KBM-7 (cell line): ENCODE data around the gene MANBA.
"Not testable (repeated sequence)": the region's sequence is repeated elsewhere in the genome, so short reads cannot be mapped to it uniquely, and the experiment has no call there.

ENCODE experiments used
- DNase-seq: peaks from one replicate; pipeline ENCODE4 v3.0.0-alpha.2; 2015
- in situ Hi-C: fragments of 300-500 bp; cut with MboI; formaldehyde crosslinking; loops from 2 replicates; pipeline ENCODE4 v1.14.3; 2020; ENCODE audit warnings: low sequenced_read_pairs, low pct_unique_long_range_greater_than_20kb, mixed read lengths

MANBA gene

GRCh38 chr4:102633100-102633499, 127.7 kb downstream of the MANBA start:
- in situ Hi-C loops = no loop called here
- no peak for DNase-seq

- in situ Hi-C loops = no loop called here
- DNase-seq = no peak
These were observed 128.3 kb downstream of the MANBA start for GRCh38 chr4:102632241-102633065.

- in situ Hi-C loops = no loop called here
- no peak for DNase-seq
These were observed 129.2 kb downstream of the MANBA start for GRCh38 chr4:102631616-102632015.

GRCh38 chr4:102629673-102630072, 131.1 kb downstream of the MANBA start:
- in situ Hi-C loops = loop anchor here (10.0 kb wide), 1 partner anchor 375 kb away; no protein-coding TSS in a partner anchor
- DNase-seq = no peak

GRCh38 chr4:102627831-102628523, 132.8 kb downstream of the MANBA start:
- in situ Hi-C loops = loop anchor here (10.0 kb wide), 1 partner anchor 377 kb away; no protein-coding TSS in a partner anchor
- DNase-seq = no peak

GRCh38 chr4:102625232-102625930, 135.4 kb downstream of the MANBA start:
- in situ Hi-C loops = loop anchor here (10.0 kb wide), 1 partner anchor 379 kb away; no protein-coding TSS in a partner anchor
- peak; percentile 53 for DNase-seq

GRCh38 chr4:102624505-102624904, 136.3 kb downstream of the MANBA start:
- in situ Hi-C loops = loop anchor here (10.0 to 25.0 kb wide), 3 partner anchors 187 to 463 kb away; partner anchors contain the start of genes BDH2 and SLC9B2
- no peak for DNase-seq

- in situ Hi-C loops = loop anchor here (10.0 to 25.0 kb wide), 3 partner anchors 186 to 464 kb away; partner anchors contain the start of genes BDH2 and SLC9B2
These were observed 137.1 kb downstream of the MANBA start for GRCh38 chr4:102623622-102624021.

GRCh38 chr4:102620697-102621497, 139.9 kb downstream of the MANBA start:
- in situ Hi-C loops = loop anchor here (10.0 to 25.0 kb wide), 3 partner anchors 184 to 466 kb away; partner anchors contain the start of genes BDH2 and SLC9B2
- DNase-seq = peak; percentile 90

More at GRCh38 chr4:102623622-102624021, 137.1 kb downstream of the MANBA start:
- peak; percentile 34 for DNase-seq

GRCh38 chr4:102619776-102620631, 140.8 kb downstream of the MANBA start:
- in situ Hi-C loops = loop anchor here (10.0 to 25.0 kb wide), 3 partner anchors 183 to 467 kb away; partner anchors contain the start of genes BDH2 and SLC9B2
- not testable (repeated sequence) for DNase-seq

GRCh38 chr4:102619021-102619420, 141.7 kb downstream of the MANBA start:
- DNase-seq = not testable (repeated sequence)
- in situ Hi-C loops = loop anchor here (25.0 kb wide), 2 partner anchors 182 to 468 kb away; partner anchors contain the start of genes BDH2 and SLC9B2

GRCh38 chr4:102616636-102617035, 144.1 kb downstream of the MANBA start:
- no peak for DNase-seq
- in situ Hi-C loops = loop anchor here (25.0 kb wide), 2 partner anchors 179 to 471 kb away; partner anchors contain the start of genes BDH2 and SLC9B2

- no peak for DNase-seq
- in situ Hi-C loops = loop anchor here (25.0 kb wide), 2 partner anchors 178 to 472 kb away; partner anchors contain the start of genes BDH2 and SLC9B2
These were observed 146.0 kb downstream of the MANBA start for GRCh38 chr4:102614801-102615200.

GRCh38 chr4:102612824-102613366, 147.9 kb downstream of the MANBA start:
- DNase-seq = peak; percentile 39
- in situ Hi-C loops = loop anchor here (25.0 kb wide), 2 partner anchors 176 to 474 kb away; partner anchors contain the start of genes BDH2 and SLC9B2

- no peak for DNase-seq
- in situ Hi-C loops = loop anchor here (25.0 kb wide), 2 partner anchors 175 to 475 kb away; partner anchors contain the start of genes BDH2 and SLC9B2
These were observed 148.6 kb downstream of the MANBA start for GRCh38 chr4:102612210-102612609.

- in situ Hi-C loops = loop anchor here (25.0 kb wide), 2 partner anchors 173 to 477 kb away; partner anchors contain the start of genes BDH2 and SLC9B2
These were observed 150.3 kb downstream of the MANBA start for GRCh38 chr4:102610476-102610875.

More at GRCh38 chr4:102610476-102610875, 150.3 kb downstream of the MANBA start:
- no peak for DNase-seq
